OCI-LY1 (cell line): ENCODE measurements around the gene MAPRE3.

Experiments
- H2AFZ ChIP-seq: fragments of 200-600 bp; sonication (generic), shearing (Covaris generic); 2 replicates; pipeline ENCODE4 v1.6.0; 2014; ENCODE audit warnings: antibody characterized with exemption, mild to moderate bottlenecking, low read length
- H3F3A ChIP-seq: fragments of 200-600 bp; sonication (generic), shearing (Covaris generic); 2 replicates; pipeline ENCODE4 v1.6.0; 2014; ENCODE audit warnings: mild to moderate bottlenecking, antibody characterized with exemption, low read length, moderate library complexity; ENCODE audit not compliant: insufficient read depth
- H3K27ac ChIP-seq: fragments of 200-600 bp; sonication (generic); 2 replicates; pipeline ENCODE4 v1.5.1; 2014; ENCODE audit warnings: low read length, mixed run types, mild to moderate bottlenecking, low read depth; ENCODE audit not compliant: poor library complexity, severe bottlenecking
- H3K27me3 ChIP-seq: fragments of 200-600 bp; sonication (generic); 2 replicates; pipeline ENCODE4 v1.6.0; 2014; ENCODE audit warnings: antibody characterized with exemption, mild to moderate bottlenecking, low read length, moderate library complexity; ENCODE audit not compliant: insufficient read depth
- H3K36me3 ChIP-seq: fragments of 200-600 bp; sonication (generic); 2 replicates; pipeline ENCODE4 v1.6.1; 2014; ENCODE audit warnings: mild to moderate bottlenecking, antibody characterized with exemption, low read length, moderate library complexity, mixed read lengths; ENCODE audit not compliant: insufficient read depth
- H3K4me1 ChIP-seq: fragments of 200-600 bp; sonication (generic); 2 replicates; pipeline ENCODE4 v1.5.1; 2014; ENCODE audit warnings: mild to moderate bottlenecking, low read length, moderate library complexity; ENCODE audit not compliant: insufficient read depth, severe bottlenecking
- H3K4me2 ChIP-seq: fragments of 200-600 bp; sonication (generic), shearing (Covaris generic); 2 replicates; pipeline ENCODE4 v1.6.1; 2014; ENCODE audit warnings: low read length
- H3K4me3 ChIP-seq: fragments of 200-600 bp; sonication (generic); 2 replicates; pipeline ENCODE4 v1.5.1; 2014; ENCODE audit warnings: low read length, low read depth, mild to moderate bottlenecking, mixed read lengths; ENCODE audit not compliant: poor library complexity, severe bottlenecking
- H3K79me2 ChIP-seq: fragments of 200-600 bp; shearing (Covaris generic); 2 replicates; pipeline ENCODE4 v1.6.1; 2016; ENCODE audit warnings: mixed run types, low read length, mixed read lengths; ENCODE audit not compliant: insufficient read depth
- H3K9ac ChIP-seq: fragments of 200-600 bp; sonication (generic), shearing (Covaris generic); 2 replicates; pipeline ENCODE4 v1.6.1; 2014; ENCODE audit warnings: mild to moderate bottlenecking, low read length, mixed read lengths
- H3K9me2 ChIP-seq: fragments of 200-600 bp; sonication (generic), shearing (Covaris generic); 2 replicates; pipeline ENCODE4 v1.6.1; 2014; ENCODE audit warnings: low read depth, mild to moderate bottlenecking, low read length, mixed read lengths
- H3K9me3 ChIP-seq: fragments of 200-600 bp; shearing (Covaris generic); 2 replicates; pipeline ENCODE4 v1.6.1; 2014; ENCODE audit warnings: low read length, mixed read lengths
- H4K20me1 ChIP-seq: fragments of 200-600 bp; sonication (generic), shearing (Covaris generic); 2 replicates; pipeline ENCODE4 v1.6.0; 2016; ENCODE audit warnings: mild to moderate bottlenecking, low read length; ENCODE audit not compliant: insufficient read depth
- CTCF ChIP-seq: fragments of 200-600 bp; sonication (generic), shearing (Covaris generic); IDR thresholded peaks from 2 replicates; pipeline ENCODE4 v1.5.1; 2017; ENCODE audit warnings: mild to moderate bottlenecking, antibody characterized with exemption, low read length, moderate library complexity, mixed read lengths
- EZH2 ChIP-seq: fragments of 200-600 bp; sonication (generic), shearing (Covaris generic); IDR thresholded peaks from 2 replicates; pipeline ENCODE4 v1.8.0; 2017; ENCODE audit warnings: borderline replicate concordance, mixed run types, mild to moderate bottlenecking, antibody characterized with exemption, low read length, moderate library complexity, mixed read lengths

Gene MAPRE3

GRCh38 chr2:26974352-26974751 is 3.9 kb downstream of the MAPRE3 start:
- no peaks in the 10 kb centered on the region for H3K79me2 ChIP-seq
- no peak overlapping the region for H3K4me3 ChIP-seq

GRCh38 chr2:26975102-26975501 is 4.7 kb downstream of the MAPRE3 start:
- H3F3A ChIP-seq: no peaks in the 10 kb centered on the region
- TF ChIP-seq CTCF (no peak), EZH2 (no peak)
- no peaks in the 10 kb centered on the region for H3K9me2 ChIP-seq
- H3K9ac ChIP-seq: no peak overlapping the region
- H3K79me2 ChIP-seq: no peaks in the 10 kb centered on the region
- H4K20me1 ChIP-seq: no peaks in the 10 kb centered on the region
- H2AFZ ChIP-seq: no peak overlapping the region
- H3K4me1 ChIP-seq: peaks cover 7% of the 10 kb centered on the region
- no peaks in the 10 kb centered on the region; the same call in 1 of the 2 replicates for H3K27me3 ChIP-seq
- H3K36me3 ChIP-seq: no peaks in the 10 kb centered on the region
- H3K4me3 ChIP-seq: no peak overlapping the region
- no peak overlapping the region for H3K4me2 ChIP-seq
- H3K27ac ChIP-seq: no peak overlapping the region
- H3K9me3 ChIP-seq: no peaks in the 10 kb centered on the region

More at GRCh38 chr2:26974352-26974751, 3.9 kb downstream of the MAPRE3 start:
- H3K9me3 ChIP-seq: no peaks in the 10 kb centered on the region
- H2AFZ ChIP-seq: no peak overlapping the region
- H3K36me3 ChIP-seq: no peaks in the 10 kb centered on the region
- H3K9ac ChIP-seq: no peak overlapping the region
- no peak overlapping the region for H3K27ac ChIP-seq
- H3K4me1 ChIP-seq: peaks cover 9% of the 10 kb centered on the region
- no peaks in the 10 kb centered on the region for H3F3A ChIP-seq
- no peaks in the 10 kb centered on the region; the same call in 1 of the 2 replicates for H3K27me3 ChIP-seq
- H3K4me2 ChIP-seq: no peak overlapping the region
- TF ChIP-seq EZH2 (no peak), CTCF (no peak)
- no peaks in the 10 kb centered on the region for H4K20me1 ChIP-seq
- no peaks in the 10 kb centered on the region for H3K9me2 ChIP-seq

GRCh38 chr2:26975656-26976055 is 5.2 kb downstream of the MAPRE3 start:
- Histone ChIP-seq H3K4me3 (no peak overlapping the region), H2AFZ (no peak overlapping the region), H3K36me3 (no peaks in the 10 kb centered on the region), H3K4me1 (peaks cover 6% of the 10 kb centered on the region), H3K9me3 (no peaks in the 10 kb centered on the region), H3F3A (no peaks in the 10 kb centered on the region), H3K79me2 (no peaks in the 10 kb centered on the region), H3K4me2 (no peak overlapping the region), H3K27ac (no peak overlapping the region), H3K9me2 (no peaks in the 10 kb centered on the region), H3K9ac (no peak overlapping the region), H3K27me3 (no peaks in the 10 kb centered on the region; the same call in 1 of the 2 replicates), H4K20me1 (no peaks in the 10 kb centered on the region)
- no peak for TF ChIP-seq EZH2
- no peak for TF ChIP-seq CTCF
